A549 (cell line): ENCODE data around the gene CD83.

Source experiments
- BCL3 ChIP-seq: fragments of >200 bp; sonication (Bioruptor Twin); formaldehyde crosslinking; IDR thresholded peaks from 3 replicates; pipeline ENCODE4 v1.6.1; 2016
- CTCF ChIP-seq: fragments of >200 bp; sonication (Bioruptor Twin); formaldehyde crosslinking; IDR thresholded peaks from 3 replicates; pipeline ENCODE4 v1.5.1; 2016
- MAX ChIP-seq: IDR thresholded peaks from 2 replicates; pipeline ENCODE4 v1.6.1; 2012

- TF ChIP-seq MAX (no peak), CTCF (no peak), BCL3 (no peak)
These were observed 30.3 kb downstream of the CD83 start for GRCh38 chr6:14147891-14148290.
